Measurements from ENCODE around the gene NFE2.
"Not testable (repeated sequence)": the region's sequence is repeated elsewhere in the genome, so short reads cannot be mapped to it uniquely, and the experiment has no call there.

The NFE2 gene

DNA sequence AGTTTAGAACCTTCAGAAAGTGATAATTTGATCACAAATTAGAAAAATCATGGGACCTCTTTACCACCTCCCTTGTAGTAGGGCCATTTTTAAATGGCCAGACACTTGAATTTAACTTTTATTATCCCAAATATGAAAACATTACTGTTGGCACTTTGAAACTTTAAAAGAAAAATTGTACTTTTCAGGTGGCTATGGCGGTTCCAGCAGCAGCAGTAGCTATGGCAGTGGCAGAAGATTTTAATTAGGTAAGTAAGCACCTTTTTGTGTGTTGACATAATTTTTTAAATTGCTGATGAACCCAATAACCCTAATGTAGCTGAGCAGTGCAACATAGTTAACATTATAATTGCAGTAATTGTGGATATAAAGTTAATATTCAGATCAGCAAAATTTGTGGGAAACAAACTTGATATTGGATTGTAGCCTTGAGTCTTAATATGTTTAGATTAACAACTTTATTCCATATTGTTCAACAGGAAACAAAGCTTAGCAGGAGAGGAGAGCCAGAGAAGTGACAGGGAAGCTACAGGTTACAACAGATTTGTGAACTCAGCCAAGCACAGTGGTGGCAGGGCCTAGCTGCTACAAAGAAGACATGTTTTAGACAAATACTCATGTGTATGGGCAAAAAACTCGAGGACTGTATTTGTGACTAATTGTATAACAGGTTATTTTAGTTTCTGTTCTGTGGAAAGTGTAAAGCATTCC lies 16.6 kb downstream of the NFE2 start:
- Histone ChIP-seq H3K4me3 (ENCODE audit: low read length) (peak overlapping the region; percentile 67), H3K4me1 (ENCODE audit: insufficient read depth, low read length) (peaks cover 28% of the 10 kb centered on the region), H3K36me3 (ENCODE audit: insufficient read depth, low read length) (peaks cover 60% of the 10 kb centered on the region)
- not testable (repeated sequence) for H3K27me3 ChIP-seq (ENCODE audit: insufficient read depth, low read length); H3K9me3 ChIP-seq (ENCODE audit: low read length); H2AFZ ChIP-seq (ENCODE audit: low read depth, low read length)

DNA sequence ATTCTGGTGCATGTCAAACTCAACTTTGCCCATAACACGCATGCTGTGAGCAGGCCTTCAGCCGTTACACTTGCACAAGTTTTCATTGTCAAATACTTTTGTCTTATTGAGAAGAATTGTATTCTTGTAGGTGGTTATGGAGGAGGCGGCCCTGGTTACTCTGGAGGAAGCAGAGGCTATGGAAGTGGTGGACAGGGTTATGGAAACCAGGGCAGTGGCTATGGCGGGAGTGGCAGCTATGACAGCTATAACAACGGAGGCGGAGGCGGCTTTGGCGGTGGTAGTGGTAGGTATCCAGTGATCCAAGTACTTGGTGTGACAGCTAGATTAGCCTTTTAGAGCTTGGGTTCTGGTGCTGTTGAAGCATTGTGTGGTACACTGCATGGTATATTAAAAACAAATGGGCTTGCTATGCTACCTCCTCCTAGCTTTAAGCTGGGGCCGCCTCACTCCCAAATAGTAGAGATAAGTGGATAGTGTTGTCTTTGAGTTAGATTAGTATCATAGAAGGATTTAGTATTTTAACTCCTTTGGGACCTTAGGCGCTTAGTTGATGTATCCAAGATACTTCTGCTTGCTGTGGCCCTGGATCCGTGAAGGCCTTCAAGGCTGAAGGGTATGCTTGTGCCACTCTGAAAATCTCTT lies 17.7 kb downstream of the NFE2 start:
- peak overlapping the region; percentile 67 for H3K4me3 ChIP-seq (ENCODE audit: low read length)
- H3K9me3 ChIP-seq (ENCODE audit: low read length), result no peaks in the 10 kb centered on the region
- H3K36me3 ChIP-seq (ENCODE audit: insufficient read depth, low read length), result peaks cover 63% of the 10 kb centered on the region
- H3K4me1 ChIP-seq (ENCODE audit: insufficient read depth, low read length), result peaks cover 30% of the 10 kb centered on the region
- H2AFZ ChIP-seq (ENCODE audit: low read depth, low read length), result no peak overlapping the region
- no peaks in the 10 kb centered on the region for H3K27me3 ChIP-seq (ENCODE audit: insufficient read depth, low read length)

DNA sequence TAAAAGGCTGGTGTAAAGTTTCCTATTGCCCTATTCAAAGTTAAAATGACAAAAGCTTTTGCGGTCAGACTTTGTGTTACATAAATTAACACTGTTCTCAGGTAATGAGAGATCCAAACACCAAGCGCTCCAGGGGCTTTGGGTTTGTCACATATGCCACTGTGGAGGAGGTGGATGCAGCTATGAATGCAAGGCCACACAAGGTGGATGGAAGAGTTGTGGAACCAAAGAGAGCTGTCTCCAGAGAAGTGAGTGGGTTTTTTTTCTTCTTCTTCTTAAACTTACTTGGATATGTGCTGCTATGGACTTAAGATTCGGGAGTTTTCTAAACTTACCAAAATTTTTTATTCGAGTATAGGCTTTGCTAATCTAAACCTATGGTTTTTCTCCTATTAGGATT lies 19.1 kb downstream of the NFE2 start:
- Histone ChIP-seq H3K36me3 (ENCODE audit: insufficient read depth, low read length) (peaks cover 56% of the 10 kb centered on the region), H3K4me3 (ENCODE audit: low read length) (peak overlapping the region; percentile 67), H3K4me1 (ENCODE audit: insufficient read depth, low read length) (peaks cover 34% of the 10 kb centered on the region)
- not testable (repeated sequence) for H3K27me3 ChIP-seq (ENCODE audit: insufficient read depth, low read length); H3K9me3 ChIP-seq (ENCODE audit: low read length); H2AFZ ChIP-seq (ENCODE audit: low read depth, low read length)

DNA sequence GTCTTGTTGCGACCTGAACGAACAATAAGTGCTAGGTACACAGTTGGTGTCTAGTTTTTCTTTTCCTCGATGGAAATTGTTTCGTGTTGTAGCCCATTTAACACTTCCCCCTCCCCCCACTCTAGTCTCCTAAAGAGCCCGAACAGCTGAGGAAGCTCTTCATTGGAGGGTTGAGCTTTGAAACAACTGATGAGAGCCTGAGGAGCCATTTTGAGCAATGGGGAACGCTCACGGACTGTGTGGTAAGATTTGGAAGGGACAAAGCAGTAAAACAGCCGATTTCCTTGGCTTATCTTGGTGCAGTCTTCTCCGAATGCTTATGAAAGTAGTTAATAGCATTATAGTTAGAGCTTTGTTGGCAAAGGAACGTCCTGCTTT lies 19.6 kb downstream of the NFE2 start:
- peak overlapping the region; percentile 67 for H3K4me3 ChIP-seq (ENCODE audit: low read length)
- peaks cover 51% of the 10 kb centered on the region for H3K36me3 ChIP-seq (ENCODE audit: insufficient read depth, low read length)
- not testable (repeated sequence) for H3K27me3 ChIP-seq (ENCODE audit: insufficient read depth, low read length); H3K9me3 ChIP-seq (ENCODE audit: low read length); H2AFZ ChIP-seq (ENCODE audit: low read depth, low read length)
- peaks cover 34% of the 10 kb centered on the region for H3K4me1 ChIP-seq (ENCODE audit: insufficient read depth, low read length)

DNA sequence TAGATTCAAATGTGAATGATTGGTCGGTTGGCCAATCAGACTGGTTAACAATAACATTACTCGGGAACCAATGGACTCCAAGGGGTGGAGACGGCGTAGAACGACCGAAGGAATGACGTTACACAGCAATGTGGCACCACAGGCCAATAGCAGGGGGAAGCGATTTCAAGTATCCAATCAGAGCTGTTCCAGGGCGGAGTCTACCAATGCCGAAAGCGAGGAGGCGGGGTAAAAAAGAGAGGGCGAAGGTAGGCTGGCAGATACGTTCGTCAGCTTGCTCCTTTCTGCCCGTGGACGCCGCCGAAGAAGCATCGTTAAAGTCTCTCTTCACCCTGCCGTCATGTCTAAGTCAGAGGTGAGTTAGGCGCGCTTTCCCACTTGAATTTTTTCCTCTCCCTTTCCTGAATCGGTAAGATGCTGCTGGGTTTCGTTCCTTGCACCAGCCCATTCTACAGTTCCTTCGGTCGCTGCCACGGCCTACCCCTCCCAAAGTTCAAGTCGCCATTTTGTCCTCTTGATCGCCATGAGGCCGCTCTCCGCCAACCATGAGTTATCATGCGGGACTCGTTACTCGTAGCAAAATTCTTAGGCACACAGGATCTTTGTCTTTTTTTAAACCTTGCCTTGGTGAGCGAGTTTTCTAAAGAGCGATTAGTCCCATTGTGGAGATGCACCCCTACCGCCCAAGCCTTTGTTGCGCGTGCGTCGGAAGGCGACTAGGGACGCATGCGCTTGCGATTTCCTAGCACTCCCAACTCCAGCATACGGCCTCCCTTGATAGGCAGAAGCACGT lies 20.2 kb downstream of the NFE2 start, which contains the start of gene HNRNPA1:
HNRNPA1 (plus strand) TSS at position 259 of the 793 bp plus-strand sequence; CDS start at position 341, 82 bp downstream.
- peaks cover 45% of the 10 kb centered on the region for H3K36me3 ChIP-seq (ENCODE audit: insufficient read depth, low read length)

DNA sequence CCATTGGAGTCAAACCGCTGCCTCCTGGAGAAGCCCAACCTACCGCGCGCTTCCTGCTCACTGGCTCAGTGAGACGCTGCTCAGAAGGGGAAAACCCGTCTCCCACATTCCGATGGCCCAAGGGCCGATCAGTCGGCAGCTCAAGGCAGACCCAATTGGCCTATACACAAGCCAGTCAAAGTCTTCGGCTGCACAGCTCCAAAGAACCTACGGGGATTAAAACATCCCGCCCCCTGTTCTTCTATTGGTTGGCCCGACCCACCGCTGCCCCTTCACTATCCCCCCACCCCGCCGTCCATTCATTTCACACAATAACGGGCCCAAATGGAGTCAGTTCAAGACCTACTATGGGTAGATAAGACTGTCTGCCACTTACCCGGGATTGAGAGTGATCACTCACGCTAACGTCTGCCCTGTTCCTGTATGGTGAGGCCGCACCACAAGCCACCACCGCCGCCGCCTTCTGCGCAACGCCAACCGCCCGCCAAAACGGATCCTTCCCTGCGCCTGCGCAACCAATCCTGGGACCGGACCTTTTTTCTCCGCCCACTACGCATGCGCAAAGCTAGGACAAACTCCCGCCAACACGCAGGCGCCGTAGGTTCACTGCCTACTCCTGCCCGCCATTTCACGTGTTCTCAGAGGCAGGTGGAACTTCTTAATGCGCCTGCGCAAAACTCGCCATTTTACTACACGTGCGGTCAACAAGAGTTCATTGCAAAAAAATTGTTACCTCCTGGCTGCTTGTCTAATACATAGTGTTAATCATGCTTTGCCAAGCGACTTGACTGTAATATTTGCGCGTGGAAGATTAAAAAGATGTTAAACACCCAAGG lies 21.0 kb downstream of the NFE2 start, which contains the start of gene CBX5:
CBX5 (minus strand) TSS at position 491 of the 836 bp plus-strand sequence. CDS start 22,472 bp downstream, outside the sequence.
- H3K27me3 ChIP-seq (ENCODE audit: insufficient read depth, low read length), result no peaks in the 10 kb centered on the region
- peak within 1 kb of the TSS; percentile 67 for H3K4me3 ChIP-seq (ENCODE audit: low read length)
- H3K9me3 ChIP-seq (ENCODE audit: low read length), result no peaks in the 10 kb centered on the region
- H3K4me1 ChIP-seq (ENCODE audit: insufficient read depth, low read length), result peaks cover 30% of the 10 kb centered on the region
- no peak within 1 kb of the TSS for H2AFZ ChIP-seq (ENCODE audit: low read depth, low read length)
- peaks cover 38% of the 10 kb centered on the region for H3K36me3 ChIP-seq (ENCODE audit: insufficient read depth, low read length)

More for the DNA sequence above, 20.2 kb downstream of the NFE2 start, which contains the start of gene HNRNPA1:
- no peaks in the 10 kb centered on the region for H3K27me3 ChIP-seq (ENCODE audit: insufficient read depth, low read length)
- no peak within 1 kb of the TSS for H2AFZ ChIP-seq (ENCODE audit: low read depth, low read length)
- peaks cover 34% of the 10 kb centered on the region for H3K4me1 ChIP-seq (ENCODE audit: insufficient read depth, low read length)
- H3K9me3 ChIP-seq (ENCODE audit: low read length), result no peaks in the 10 kb centered on the region
- peak within 1 kb of the TSS; percentile 67 for H3K4me3 ChIP-seq (ENCODE audit: low read length)

DNA sequence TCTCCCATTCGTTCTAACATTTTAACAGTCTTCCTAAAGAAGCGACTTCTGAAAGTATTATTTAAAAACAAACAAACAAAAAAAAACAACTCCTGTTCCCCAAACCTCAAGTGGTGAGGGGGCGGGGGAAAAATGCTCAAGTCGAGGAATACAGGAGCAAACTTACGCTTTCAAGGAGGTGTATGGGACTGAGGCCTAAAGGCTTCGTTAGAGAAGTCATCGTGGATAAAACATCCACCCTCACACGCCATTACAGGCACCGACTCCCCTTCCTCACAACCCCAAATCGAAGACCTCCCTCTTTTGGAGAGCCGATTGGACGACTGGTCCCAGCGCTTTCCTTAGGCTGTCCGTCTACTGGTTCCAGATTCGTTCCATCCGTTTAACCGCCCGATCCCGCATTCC lies 21.6 kb downstream of the NFE2 start:
- Histone ChIP-seq H2AFZ (ENCODE audit: low read depth, low read length) (no peak overlapping the region), H3K9me3 (ENCODE audit: low read length) (no peaks in the 10 kb centered on the region), H3K4me3 (ENCODE audit: low read length) (peak overlapping the region; percentile 67), H3K36me3 (ENCODE audit: insufficient read depth, low read length) (peaks cover 37% of the 10 kb centered on the region), H3K4me1 (ENCODE audit: insufficient read depth, low read length) (peaks cover 28% of the 10 kb centered on the region), H3K27me3 (ENCODE audit: insufficient read depth, low read length) (no peaks in the 10 kb centered on the region)

DNA sequence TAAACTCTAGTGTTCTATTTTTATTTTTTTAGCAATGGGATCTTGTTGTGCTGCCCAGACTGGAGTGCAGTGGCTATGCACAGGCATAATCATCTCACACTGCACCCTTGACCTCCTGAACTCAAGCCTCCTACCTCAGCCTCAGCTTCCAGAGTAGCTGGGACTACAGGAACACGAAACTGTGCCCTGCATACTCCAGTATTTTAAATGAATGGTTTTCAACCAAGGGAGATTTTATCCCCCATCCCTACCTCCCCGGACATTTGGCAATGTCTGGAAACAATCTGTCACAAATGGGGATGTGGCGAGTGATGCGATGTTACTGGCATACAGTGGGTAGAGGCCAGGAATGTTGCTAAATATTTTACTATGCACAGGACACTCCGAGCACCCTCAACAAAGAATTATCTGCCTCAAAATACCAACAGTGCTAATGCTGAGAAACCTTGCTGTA lies 23.0 kb downstream of the NFE2 start:
- peak overlapping the region; percentile 67 for H3K4me3 ChIP-seq (ENCODE audit: low read length)
- peaks cover 15% of the 10 kb centered on the region for H3K4me1 ChIP-seq (ENCODE audit: insufficient read depth, low read length)
- H2AFZ ChIP-seq (ENCODE audit: low read depth, low read length), result no peak overlapping the region
- peaks cover 33% of the 10 kb centered on the region for H3K36me3 ChIP-seq (ENCODE audit: insufficient read depth, low read length)
- no peaks in the 10 kb centered on the region for H3K27me3 ChIP-seq (ENCODE audit: insufficient read depth, low read length)
- H3K9me3 ChIP-seq (ENCODE audit: low read length), result no peaks in the 10 kb centered on the region

DNA sequence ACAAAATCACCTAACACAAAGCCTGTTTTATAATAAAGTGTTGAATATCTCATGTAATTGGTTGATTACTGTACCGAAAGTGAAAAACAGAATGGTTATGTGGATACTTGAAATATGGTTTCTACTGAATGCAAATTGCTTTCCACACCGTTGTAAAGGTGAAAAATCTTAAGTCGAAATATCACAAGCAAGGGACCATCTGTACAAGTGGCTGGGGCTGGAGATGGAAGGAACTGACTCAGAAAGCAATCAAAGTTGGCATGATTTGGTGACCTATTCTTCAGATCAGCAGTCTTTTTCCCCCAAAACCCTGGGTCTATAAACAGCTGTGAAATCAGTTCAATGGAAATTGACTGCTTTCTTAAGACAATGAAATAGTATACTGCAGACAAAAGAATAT lies 24.4 kb downstream of the NFE2 start:
- peaks cover 6% of the 10 kb centered on the region for H3K4me1 ChIP-seq (ENCODE audit: insufficient read depth, low read length)
- H3K9me3 ChIP-seq (ENCODE audit: low read length), result no peaks in the 10 kb centered on the region
- H3K27me3 ChIP-seq (ENCODE audit: insufficient read depth, low read length), result no peaks in the 10 kb centered on the region
- H3K36me3 ChIP-seq (ENCODE audit: insufficient read depth, low read length), result peaks cover 26% of the 10 kb centered on the region
- no peak overlapping the region for H2AFZ ChIP-seq (ENCODE audit: low read depth, low read length)
- H3K4me3 ChIP-seq (ENCODE audit: low read length), result no peak overlapping the region

DNA sequence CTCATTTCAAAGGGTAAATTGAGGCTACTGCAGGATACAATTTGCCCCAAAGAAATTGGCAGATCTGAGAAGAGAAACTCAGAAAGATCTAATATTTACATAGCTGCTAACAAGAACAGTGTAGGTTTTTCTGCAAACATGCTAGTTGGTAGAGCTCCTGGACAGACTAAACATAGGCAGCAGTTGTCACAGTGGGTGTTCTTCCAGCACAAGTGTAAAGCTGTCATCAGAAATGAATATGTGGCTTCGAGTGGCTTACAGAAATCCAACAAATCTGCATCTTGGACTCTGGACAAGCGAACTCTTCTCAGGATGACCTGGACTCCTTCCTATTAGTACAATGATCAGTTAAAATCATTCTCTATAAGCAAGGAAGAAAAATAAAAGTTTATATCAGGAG lies 26.8 kb downstream of the NFE2 start:
- H2AFZ ChIP-seq (ENCODE audit: low read depth, low read length), result no peak overlapping the region
- H3K4me1 ChIP-seq (ENCODE audit: insufficient read depth, low read length), result peaks cover 6% of the 10 kb centered on the region
- H3K27me3 ChIP-seq (ENCODE audit: insufficient read depth, low read length), result no peaks in the 10 kb centered on the region
- no peaks in the 10 kb centered on the region for H3K9me3 ChIP-seq (ENCODE audit: low read length)
- H3K36me3 ChIP-seq (ENCODE audit: insufficient read depth, low read length), result peaks cover 31% of the 10 kb centered on the region
- no peak overlapping the region for H3K4me3 ChIP-seq (ENCODE audit: low read length)

DNA sequence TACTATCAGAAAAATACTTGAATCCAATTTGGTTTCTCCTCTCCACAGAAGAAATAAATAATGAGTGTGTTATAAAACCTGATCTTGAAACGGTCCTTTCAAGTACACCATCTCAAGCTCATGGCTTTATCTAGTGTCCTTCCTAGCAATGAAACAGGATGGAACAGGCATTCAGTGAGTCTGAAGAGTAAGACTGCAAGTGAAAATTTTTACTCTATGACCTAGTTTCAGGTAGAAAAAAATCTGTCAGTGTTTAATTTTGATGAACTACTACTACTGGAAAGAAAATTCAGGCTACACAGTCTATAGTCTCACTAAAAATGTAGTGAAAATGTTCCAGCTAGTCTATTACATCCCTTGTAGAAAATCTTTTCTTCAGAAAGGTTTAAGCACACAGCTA lies 28.6 kb downstream of the NFE2 start:
- Histone ChIP-seq H3K36me3 (ENCODE audit: insufficient read depth, low read length) (peaks cover 31% of the 10 kb centered on the region), H2AFZ (ENCODE audit: low read depth, low read length) (no peak overlapping the region), H3K9me3 (ENCODE audit: low read length) (no peaks in the 10 kb centered on the region), H3K4me3 (ENCODE audit: low read length) (no peak overlapping the region), H3K27me3 (ENCODE audit: insufficient read depth, low read length) (no peaks in the 10 kb centered on the region), H3K4me1 (ENCODE audit: insufficient read depth, low read length) (no peaks in the 10 kb centered on the region)

DNA sequence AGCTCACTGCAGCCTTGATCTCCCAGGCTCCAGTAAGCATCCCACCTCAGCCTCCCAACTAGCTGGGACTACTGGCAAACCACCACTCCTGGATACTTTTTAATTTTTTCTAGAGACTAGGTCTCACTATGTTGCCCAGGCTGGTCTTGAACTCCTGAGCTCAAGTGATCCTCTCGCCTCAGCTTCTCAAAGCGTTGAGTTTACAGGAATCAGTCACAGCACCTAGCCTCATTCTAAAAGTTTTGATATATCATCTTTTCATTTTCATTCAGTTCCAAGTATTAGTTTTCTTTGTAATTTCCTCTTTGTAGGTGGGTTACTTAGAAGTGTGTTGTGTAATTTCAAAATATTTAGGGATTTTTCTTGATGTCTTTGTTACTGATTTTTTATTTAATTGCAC lies 30.5 kb downstream of the NFE2 start:
- no peaks in the 10 kb centered on the region for H3K27me3 ChIP-seq (ENCODE audit: insufficient read depth, low read length)
- H3K4me3 ChIP-seq (ENCODE audit: low read length), result no peak overlapping the region
- no peak overlapping the region for H2AFZ ChIP-seq (ENCODE audit: low read depth, low read length)
- H3K4me1 ChIP-seq (ENCODE audit: insufficient read depth, low read length), result no peaks in the 10 kb centered on the region
- no peaks in the 10 kb centered on the region for H3K9me3 ChIP-seq (ENCODE audit: low read length)
- H3K36me3 ChIP-seq (ENCODE audit: insufficient read depth, low read length), result peaks cover 31% of the 10 kb centered on the region
